ENCODE data around the gene ZPLD1.

- TF ChIP-seq CTCF (IDR thresholded peaks at IDR 0.05) (no peak), POLR2AphosphoS5 (IDR thresholded peaks at IDR 0.05; ENCODE audit: low read depth, low read length) (no peak)
These were observed 25.8 kb downstream of the ZPLD1 start for GRCh38 chr3:102460579-102460978.

Measured in Panc1 (cell line).